NCI-H1417 treated with DMSO at 0.1 percent for 48 hours (cell line): ENCODE results near the gene GNG2.

Source experiments
- DNase-seq: peaks from one replicate; lab custom pipeline; 2025; lab: John Stamatoyannopoulos, UW

Gene GNG2

DNA sequence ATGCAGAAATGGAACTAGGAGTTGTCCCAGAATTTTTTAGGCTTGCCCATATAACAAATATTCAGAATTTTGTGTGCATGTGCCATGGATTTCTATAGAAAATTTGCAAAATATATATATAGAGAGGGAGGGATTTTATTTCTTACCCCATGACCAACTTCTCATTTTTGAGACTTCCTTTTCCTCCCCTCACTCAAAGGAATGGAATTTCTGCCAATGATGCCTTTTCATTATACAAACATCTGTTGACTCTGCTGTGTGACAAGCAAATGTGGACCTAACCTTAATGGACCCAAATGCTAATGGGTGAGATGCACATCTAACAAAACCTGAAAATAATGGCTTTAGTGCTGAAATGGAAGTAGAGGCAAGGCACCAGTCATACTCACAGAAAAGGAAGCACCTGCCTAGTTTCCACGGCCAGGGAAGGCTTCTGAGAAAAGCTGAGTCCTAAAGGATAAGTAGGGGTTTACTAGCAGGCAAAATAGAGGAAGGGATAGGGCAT lies 3.6 kb upstream of the GNG2 start:
- DNase-seq: no peak

DNA sequence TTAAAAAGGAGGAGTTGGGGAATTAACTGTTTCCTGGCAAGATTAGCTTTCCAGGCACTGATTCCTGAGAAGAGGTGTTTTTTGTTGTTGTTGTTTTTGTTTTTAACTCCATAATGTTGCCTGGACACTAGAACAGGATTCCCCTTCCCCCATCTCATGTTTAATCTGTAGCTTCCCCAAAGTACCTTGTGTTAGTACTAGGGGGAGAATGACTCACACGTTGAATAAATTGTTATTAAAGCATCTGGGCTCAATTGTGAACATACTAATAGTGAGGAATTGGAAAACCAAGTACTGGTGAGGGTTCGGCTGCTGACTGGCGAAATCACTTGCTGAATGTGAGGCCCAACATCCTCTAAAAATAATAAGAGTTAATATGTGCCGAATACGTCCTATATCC lies 1.3 kb upstream of the GNG2 start:
- DNase-seq: no peak

- no peak for DNase-seq
Observed at GRCh38 chr14:51860825-51861499, 550 bp downstream of the GNG2 start.

DNA sequence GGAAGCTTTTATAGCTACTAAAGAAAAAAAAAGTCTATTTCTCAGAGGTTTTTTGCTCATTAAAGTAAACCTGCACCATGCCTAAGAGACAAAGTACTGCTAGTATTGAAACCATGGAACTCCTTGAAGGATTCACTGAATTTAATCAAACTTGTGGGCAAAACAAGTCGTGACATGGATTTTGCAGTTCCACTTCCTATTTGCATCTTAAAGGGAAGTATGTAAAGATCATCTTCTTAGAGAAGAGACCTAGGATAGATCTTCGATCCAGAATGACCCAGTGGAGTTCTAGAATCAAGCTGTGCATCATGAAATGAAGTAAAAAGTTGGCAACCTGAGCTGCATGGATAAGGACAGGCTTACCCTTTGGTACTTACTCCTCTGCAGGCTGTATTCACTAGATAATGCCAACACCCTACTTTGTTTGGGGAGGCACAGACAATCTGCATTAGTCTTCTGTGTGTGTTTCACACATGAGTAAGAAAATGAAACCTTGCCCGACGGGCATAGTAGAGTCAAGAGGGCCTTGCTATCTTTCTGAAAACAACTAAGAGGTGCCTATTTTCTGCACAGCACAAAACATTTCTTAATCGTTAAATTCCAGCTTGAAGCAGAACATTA lies 1.9 kb downstream of the GNG2 start:
- DNase-seq: no peak

GRCh38 chr14:51862860-51863259 lies 2.4 kb downstream of the GNG2 start:
- DNase-seq: no peak

GRCh38 chr14:51865953-51866747 lies 5.7 kb downstream of the GNG2 start:
- no peak for DNase-seq

- no peak for DNase-seq
Observed at GRCh38 chr14:51867741-51868140, 7.3 kb downstream of the GNG2 start.

GRCh38 chr14:51868405-51868804 lies 8.0 kb downstream of the GNG2 start:
- DNase-seq: no peak

GRCh38 chr14:51869411-51870100 lies 9.1 kb downstream of the GNG2 start:
- DNase-seq: no peak

- no peak for DNase-seq
Observed at GRCh38 chr14:51870606-51871005, 10.2 kb downstream of the GNG2 start.

GRCh38 chr14:51871846-51872245 lies 11.4 kb downstream of the GNG2 start:
- DNase-seq: no peak

- DNase-seq: no peak
Observed at GRCh38 chr14:51872396-51872795, 12.0 kb downstream of the GNG2 start.

DNA sequence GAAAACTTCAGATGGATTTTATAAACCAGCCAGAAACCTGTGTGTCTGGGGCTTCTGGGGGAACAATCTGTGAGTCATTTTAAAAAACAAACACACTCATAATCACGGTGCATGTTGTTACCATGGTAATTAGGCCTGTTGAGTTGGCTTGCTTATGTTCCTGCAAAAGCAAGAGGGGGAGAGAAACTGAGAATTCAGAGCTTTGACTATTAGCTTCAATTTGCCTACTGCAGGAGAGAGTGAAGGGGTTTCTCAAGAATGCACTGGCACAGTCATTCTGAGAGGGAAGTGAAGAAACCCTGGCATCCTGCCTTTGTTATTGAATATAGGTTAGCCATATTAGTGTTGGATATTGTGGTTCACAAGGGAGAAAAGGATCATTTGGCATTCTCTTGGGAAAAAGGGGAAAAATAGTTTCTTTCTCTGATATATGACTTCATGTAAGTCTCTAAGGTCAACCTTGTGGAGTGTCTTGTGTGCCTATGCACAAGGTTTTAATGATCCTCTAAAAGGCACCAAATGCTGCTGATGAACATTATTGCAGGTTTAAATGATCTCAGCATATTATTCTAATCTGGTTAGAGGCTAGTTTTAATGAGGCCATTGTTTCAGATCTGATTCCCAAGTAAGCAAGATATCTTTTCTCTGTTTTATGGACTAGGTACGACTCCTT lies 12.9 kb downstream of the GNG2 start:
- DNase-seq: peak; percentile 97

GRCh38 chr14:51877810-51878209 lies 17.4 kb downstream of the GNG2 start:
- DNase-seq: no peak

GRCh38 chr14:51879170-51879569 lies 18.8 kb downstream of the GNG2 start:
- DNase-seq: no peak

DNA sequence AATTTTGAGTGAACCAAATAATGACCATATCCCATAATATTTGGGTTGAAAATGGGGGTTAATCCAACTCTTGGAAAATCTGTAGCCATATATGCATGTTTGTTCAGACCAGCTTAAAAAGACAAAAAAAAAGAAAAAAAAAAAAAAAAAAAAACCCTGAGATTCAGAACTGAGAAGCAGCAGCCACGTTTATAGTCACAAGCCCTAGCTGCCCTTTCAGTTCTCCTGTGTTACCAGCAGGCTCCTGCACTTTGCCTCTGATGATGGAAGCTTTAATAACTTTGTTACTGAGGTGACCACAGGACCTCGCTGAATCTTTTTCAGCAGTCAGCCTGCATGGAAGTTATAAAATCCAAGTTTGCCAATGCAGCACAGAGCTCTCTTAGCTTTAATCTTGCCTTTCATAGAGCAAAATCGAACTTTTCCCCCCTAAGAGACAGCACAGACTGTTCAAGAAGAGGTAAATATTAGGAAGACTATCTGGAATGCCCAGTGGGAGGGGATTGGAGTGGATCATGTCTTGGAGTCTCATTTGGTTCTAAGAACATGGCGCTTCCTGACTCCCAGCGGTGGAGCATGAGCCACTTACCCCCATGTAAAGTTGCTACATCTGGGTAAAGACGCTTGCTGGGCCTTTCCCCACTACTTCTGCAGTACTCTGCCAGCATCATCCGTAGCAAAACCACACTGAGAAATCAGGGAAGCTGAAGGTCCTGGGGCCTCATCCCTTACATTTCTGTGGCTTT lies 20.6 kb downstream of the GNG2 start:
- DNase-seq: no peak

- no peak for DNase-seq
Observed at GRCh38 chr14:51881636-51882035, 21.2 kb downstream of the GNG2 start.

DNA sequence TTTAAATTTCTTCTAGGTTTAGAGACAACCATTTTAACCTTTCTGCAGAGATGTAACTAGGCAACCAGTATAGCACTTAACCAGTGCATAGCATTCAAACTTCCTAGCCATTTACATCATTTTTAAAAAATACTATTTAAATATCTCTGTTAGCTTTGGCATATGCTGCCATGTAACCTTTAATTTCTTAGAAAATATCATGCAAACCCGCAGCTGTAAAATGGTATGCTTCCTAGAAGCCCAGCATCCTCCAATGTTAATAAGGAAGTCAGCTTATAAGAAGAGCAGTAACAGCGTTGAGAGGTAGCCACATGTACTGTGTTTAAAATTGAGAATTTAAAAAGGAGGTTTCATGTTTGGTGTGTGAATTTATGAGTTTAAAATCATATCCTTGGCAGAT lies 22.8 kb downstream of the GNG2 start:
- DNase-seq: no peak

GRCh38 chr14:51884086-51884927 lies 23.9 kb downstream of the GNG2 start:
- no peak for DNase-seq

GRCh38 chr14:51889851-51890250 lies 29.4 kb downstream of the GNG2 start:
- DNase-seq: peak; percentile 14
